Esophagus squamous epithelium (tissue), 4 donors: ENCODE measurements around the gene TPRG1.

Experiments used
- CTCF ChIP-seq, 6 experiments: fragments of 450-650 bp in 4 of 6; fragments of 200-600 bp in 2 of 6; sonication (generic) in 2 of 6; IDR thresholded peaks; one replicate each; pipeline ENCODE4 v1.5.1; 2016 to 2019; ENCODE audit warnings: antibody characterized with exemption in 6 of 6, mild to moderate bottlenecking in 4 of 6, moderate library complexity in 4 of 6
- POLR2A ChIP-seq, 4 donors: fragments of 450-650 bp; IDR thresholded peaks; one replicate each; pipeline ENCODE4 v1.6.1; 2017; ENCODE audit warnings: antibody characterized with exemption in 4 of 4, mild to moderate bottlenecking in 4 of 4, moderate library complexity in 3 of 4

- no peak for TF ChIP-seq CTCF (IDR thresholded peaks at IDR 0.05)
- no peak for TF ChIP-seq POLR2A (IDR thresholded peaks at IDR 0.05)
These were observed 173.2 kb downstream of the TPRG1 start for GRCh38 chr3:189344996-189345395.
